Fibroblast of skin of right biceps (primary cell): Measurements from ENCODE around the gene ADRM1.

Experiments used
- DNase-seq: peaks from one replicate; pipeline ENCODE4 v3.0.0-alpha.2; 2013

ADRM1 gene

GRCh38 chr20:62302341-62303061 lies at the start of gene ADRM1:
Gene ADRM1 (plus strand): TSS chr20:62302997. CDS start chr20:62303569, 572 bp downstream.
- DNase-seq = peak; percentile 97

- DNase-seq = no peak
Observed at GRCh38 chr20:62253398-62253797, 49.4 kb upstream of the ADRM1 start.

GRCh38 chr20:62254021-62254724 lies 48.6 kb upstream of the ADRM1 start:
- no peak for DNase-seq

GRCh38 chr20:62255976-62256375 lies 46.8 kb upstream of the ADRM1 start:
- DNase-seq = no peak

GRCh38 chr20:62258499-62259293 lies 44.1 kb upstream of the ADRM1 start:
- DNase-seq = peak; percentile 78

- no peak for DNase-seq
Observed at GRCh38 chr20:62259294-62259565, 43.6 kb upstream of the ADRM1 start.

- no peak for DNase-seq
Observed at GRCh38 chr20:62262064-62262463, 40.7 kb upstream of the ADRM1 start.

- DNase-seq = no peak
Observed at GRCh38 chr20:62263396-62263795, 39.4 kb upstream of the ADRM1 start.

GRCh38 chr20:62265365-62265764 lies 37.4 kb upstream of the ADRM1 start:
- DNase-seq = no peak

GRCh38 chr20:62266340-62266739 lies 36.5 kb upstream of the ADRM1 start:
- DNase-seq = peak; percentile 11

- DNase-seq = no peak
Observed at GRCh38 chr20:62266851-62267250, 35.9 kb upstream of the ADRM1 start.

- no peak for DNase-seq
Observed at GRCh38 chr20:62267543-62267942, 35.3 kb upstream of the ADRM1 start.

GRCh38 chr20:62268228-62268900 lies 34.4 kb upstream of the ADRM1 start:
- no peak for DNase-seq

GRCh38 chr20:62269378-62269777 lies 33.4 kb upstream of the ADRM1 start:
- no peak for DNase-seq

- DNase-seq = no peak
Observed at GRCh38 chr20:62269871-62270270, 32.9 kb upstream of the ADRM1 start.

- no peak for DNase-seq
Observed at GRCh38 chr20:62272200-62272599, 30.6 kb upstream of the ADRM1 start.

- DNase-seq = no peak
Observed at GRCh38 chr20:62273416-62273815, 29.4 kb upstream of the ADRM1 start.

GRCh38 chr20:62274332-62274950 lies 28.4 kb upstream of the ADRM1 start:
- DNase-seq = no peak

GRCh38 chr20:62275219-62275618 lies 27.6 kb upstream of the ADRM1 start:
- no peak for DNase-seq

GRCh38 chr20:62276439-62276838 lies 26.4 kb upstream of the ADRM1 start:
- no peak for DNase-seq

- DNase-seq = no peak
Observed at GRCh38 chr20:62277253-62277652, 25.5 kb upstream of the ADRM1 start.

GRCh38 chr20:62280303-62280702 lies 22.5 kb upstream of the ADRM1 start:
- no peak for DNase-seq
